ENCODE results near the gene RAVER2. TPM values are rescaled to one million over a fixed set of nuclear protein-coding genes. Genes with fewer than 3 reads are reported as not detected.

Gene RAVER2
- total RNA-seq, 2 donors from 2014 or later, result 1.0 to 2.7 TPM

DNA sequence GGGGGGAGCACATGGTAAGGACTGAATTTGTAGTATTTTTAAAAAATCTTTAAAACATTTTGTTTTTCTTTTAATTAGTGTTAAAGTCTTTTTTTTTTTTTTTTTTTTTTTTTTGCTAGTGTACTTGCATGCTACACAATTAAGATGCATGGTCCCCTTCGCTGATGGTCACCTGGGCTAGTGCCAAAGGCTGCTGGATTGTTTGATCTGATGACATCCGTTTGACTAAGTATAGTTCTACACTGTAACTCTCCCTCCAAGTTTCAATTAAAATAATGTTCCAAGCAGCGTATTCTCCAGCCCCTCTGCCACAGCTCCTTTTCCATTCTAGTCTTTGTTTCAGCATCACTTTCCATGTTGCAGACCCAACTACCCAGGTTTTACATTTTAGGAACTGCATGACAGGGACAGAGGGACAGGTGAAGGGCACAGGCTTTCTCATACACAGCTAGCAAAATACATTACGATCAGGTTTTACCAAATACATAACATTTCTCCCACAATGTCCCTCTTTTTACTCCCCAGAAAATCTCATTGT is 852 bp upstream of the RAVER2 start:
- DNase-seq (ENCODE audit: low spot score in 2 of 2), result no peak
- H3K9me3 Mint-ChIP-seq, result no peaks in the 10 kb centered on the region
- H3K36me3 Mint-ChIP-seq, result no peaks in the 10 kb centered on the region
- H3K27ac Mint-ChIP-seq, result no peak overlapping the region
- ATAC-seq, result peak; percentile 2 to 11

DNA sequence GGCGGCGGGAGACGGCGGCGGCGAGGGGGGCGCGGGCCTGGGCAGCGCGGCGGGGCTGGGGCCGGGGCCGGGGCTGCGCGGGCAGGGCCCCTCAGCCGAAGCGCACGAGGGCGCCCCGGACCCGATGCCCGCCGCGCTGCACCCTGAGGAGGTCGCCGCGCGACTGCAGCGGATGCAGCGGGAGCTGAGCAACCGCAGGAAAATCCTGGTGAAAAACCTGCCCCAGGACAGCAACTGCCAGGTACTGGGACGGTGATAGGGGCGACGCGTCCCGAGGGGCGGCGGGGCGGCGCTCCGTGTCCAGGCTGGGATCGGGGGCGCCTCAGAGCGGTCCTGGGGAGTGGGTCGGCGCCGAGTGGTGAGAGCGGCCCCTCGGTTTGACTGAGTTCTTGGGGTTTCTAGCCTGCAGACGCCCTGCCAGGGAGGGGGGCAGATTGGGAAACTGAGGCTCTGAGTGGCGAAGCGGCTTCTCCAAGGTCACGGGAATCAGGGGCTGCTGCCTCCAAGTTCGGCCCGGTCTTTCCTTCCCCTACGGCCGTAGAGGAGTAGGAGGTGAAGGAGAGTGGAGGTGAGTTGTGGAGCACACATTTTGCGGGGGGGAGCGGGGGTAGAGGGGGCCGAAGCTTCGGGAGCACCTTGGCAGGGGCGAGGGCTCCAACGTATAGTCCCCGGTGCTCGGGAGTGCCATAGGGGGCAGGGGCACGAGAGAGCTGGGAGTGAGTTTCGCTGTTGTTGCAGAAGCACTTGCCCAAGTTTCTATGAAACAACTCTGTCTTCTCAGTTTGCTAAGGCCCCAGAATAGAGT is 508 bp downstream of the RAVER2 start:
- peak; percentile 25 to 52 for ATAC-seq
- DNase-seq (ENCODE audit: low spot score in 2 of 2), result peak in 1 of 2 donors; percentile 20
- no peaks in the 10 kb centered on the region for H3K9me3 Mint-ChIP-seq
- no peaks in the 10 kb centered on the region for H3K36me3 Mint-ChIP-seq
- peak overlapping the region in 1 of 2 donors; percentile 29 for H3K27ac Mint-ChIP-seq

DNA sequence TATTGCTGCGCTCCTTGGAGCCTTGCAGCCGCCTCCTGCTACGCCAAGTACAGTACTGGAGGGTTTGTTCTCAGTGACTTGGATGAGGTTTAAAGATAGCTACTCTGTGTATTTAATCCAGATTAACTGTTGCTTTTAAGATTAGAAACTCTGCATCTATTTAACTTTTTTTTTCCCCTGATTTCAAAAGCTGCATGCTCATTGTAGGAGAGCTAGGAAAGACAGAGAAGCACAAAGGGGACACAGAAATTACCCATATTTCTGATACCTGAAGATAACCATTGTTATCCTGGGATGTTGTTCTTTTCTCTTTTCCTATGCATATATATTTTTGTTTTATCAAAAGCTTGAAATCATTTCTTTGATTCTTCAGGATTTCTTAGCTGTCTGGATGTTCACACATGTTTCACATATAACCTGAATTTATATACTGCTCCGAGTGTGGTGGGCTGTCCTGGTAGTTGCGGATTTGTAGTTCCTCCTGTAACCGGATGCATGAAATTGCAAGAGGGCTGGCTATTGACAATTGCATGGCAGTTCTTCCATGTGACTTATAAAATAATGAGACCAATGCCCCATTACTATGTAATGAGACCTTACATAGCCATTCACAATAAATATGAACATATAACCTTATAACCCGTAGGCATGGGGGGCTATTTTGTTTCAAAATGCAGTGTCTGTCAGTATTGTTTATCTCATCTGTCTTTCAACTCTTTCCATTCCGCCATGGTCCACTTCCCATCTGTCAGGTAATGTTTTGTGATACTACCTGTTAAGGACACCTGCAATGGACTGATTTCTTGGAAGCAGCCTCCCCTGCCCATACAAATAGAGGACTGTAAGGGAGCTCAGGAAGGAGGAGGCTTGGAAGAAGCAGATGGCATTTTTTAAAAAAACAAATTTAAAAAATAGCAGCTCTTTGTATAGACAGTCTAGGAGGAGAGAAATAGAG is 1.4 kb downstream of the RAVER2 start:
- Mint-ChIP-seq H3K9me3 (no peaks in the 10 kb centered on the region), H3K27ac (no peak overlapping the region), H3K36me3 (no peaks in the 10 kb centered on the region)
- DNase-seq (ENCODE audit: low spot score in 2 of 2) (no peak), ATAC-seq (peak in 1 of 2 donors; percentile 14)

DNA sequence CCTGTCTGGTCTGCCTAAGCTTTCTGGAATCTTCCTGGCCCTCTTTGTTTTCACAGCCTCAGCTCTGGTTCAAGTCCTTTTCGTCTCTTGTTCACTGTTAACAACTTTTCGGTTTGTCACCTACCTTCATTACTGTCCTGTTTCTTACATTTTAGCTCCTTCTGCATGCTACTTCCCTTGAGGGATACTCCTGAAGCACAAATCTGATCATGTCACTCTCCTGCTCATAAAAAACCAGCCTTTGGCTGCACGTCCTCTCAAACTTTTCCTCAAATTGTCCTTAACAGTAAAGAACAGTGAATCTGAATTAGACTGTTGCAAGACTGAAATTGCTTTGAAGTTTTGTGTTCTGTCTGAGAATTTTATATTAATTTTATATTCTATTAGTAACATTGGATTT is 3.3 kb downstream of the RAVER2 start:
- no peak overlapping the region for H3K27ac Mint-ChIP-seq
- no peak for ATAC-seq
- no peak for DNase-seq (ENCODE audit: low spot score in 2 of 2)
- H3K9me3 Mint-ChIP-seq, result no peaks in the 10 kb centered on the region
- no peaks in the 10 kb centered on the region for H3K36me3 Mint-ChIP-seq

DNA sequence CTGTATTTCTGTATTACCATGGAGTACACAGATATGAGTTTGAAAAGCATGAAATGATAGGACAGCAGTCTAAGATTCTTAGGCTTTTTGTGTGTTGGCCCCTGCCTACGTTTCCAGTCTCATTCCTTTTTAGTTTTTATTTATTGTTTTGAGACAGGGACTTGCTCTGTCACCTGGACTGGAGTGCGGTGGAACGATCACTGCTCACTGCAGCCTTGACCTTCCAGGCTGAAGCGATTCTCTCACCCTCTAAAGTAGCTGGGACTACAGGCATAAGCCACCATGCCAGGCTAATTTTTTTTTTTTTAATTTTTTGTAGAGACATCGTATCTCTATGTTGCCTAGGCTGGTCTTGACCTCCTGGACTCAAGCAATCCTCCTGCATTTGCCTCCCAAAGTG is 3.8 kb downstream of the RAVER2 start:
- no peak for ATAC-seq
- Mint-ChIP-seq H3K36me3 (no peaks in the 10 kb centered on the region), H3K9me3 (no peaks in the 10 kb centered on the region)

DNA sequence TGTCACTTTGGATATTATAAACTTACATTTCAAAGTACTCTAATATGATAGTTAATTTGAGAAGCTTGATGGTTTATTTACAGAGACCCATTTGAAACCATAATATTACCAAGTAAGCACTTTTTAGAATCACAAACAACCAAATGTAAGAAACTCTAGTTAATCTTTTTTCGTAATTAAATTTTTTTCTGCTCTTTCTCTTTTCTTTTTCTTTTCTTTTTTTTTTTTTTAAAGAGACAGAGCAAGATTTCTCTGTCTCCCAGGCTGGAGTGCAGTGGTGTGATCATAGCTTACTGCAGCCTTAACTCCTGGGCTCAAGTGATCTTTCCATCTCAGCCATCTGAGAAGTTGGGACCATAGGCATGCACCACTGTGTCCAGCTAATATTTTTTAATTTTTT is 5.2 kb downstream of the RAVER2 start:
- no peak overlapping the region for H3K27ac Mint-ChIP-seq

More for the DNA sequence above, 3.8 kb downstream of the RAVER2 start:
- DNase-seq (ENCODE audit: low spot score in 2 of 2), result no peak
- H3K27ac Mint-ChIP-seq, result no peak overlapping the region

DNA sequence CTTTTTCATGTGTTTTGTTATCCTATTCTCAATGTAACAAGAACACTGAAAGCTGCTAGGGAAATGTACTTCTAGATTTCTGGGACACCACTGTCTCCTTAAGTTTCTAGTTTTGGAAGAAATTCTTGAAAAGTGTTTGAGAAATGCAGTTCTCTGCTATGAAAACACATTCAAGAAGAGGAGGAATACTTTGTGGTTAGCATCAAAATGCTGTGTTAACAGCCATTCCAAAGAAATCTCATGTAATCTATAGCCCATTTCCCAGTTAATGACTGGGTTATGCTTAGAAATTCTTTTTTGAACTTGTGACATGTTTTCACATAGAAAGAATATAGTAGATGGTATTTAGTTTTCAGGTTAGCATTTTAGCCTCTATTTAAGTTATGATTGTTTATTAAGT is 6.0 kb downstream of the RAVER2 start:
- H3K36me3 Mint-ChIP-seq, result no peaks in the 10 kb centered on the region
- DNase-seq (ENCODE audit: low spot score in 2 of 2) (no peak), ATAC-seq (no peak)

More for the DNA sequence above, 5.2 kb downstream of the RAVER2 start:
- ATAC-seq (no peak), DNase-seq (ENCODE audit: low spot score in 2 of 2) (no peak)
- no peaks in the 10 kb centered on the region for H3K9me3 Mint-ChIP-seq
- H3K36me3 Mint-ChIP-seq, result no peaks in the 10 kb centered on the region

DNA sequence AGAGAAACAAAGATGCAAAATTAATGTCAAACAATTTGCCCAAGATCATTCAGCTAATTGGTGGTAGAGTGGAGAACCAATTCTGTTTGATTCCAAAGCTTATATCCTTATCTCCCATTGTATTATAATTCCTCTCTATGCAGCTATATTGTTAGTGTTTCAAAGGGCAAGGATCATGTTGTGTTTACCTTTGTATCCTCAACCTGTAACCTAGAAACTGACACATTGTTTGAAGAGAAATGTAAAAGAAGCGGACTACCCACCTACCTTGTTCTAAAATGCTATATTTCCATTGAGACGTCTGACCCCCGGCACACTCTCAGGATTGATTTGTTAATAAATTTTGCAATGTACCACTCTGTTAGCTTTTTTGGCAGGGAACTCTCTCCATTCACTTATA is 9.3 kb downstream of the RAVER2 start:
- Mint-ChIP-seq H3K9me3 (no peaks in the 10 kb centered on the region), H3K36me3 (peaks cover 0 to 5% of the 10 kb centered on the region in 2 donors), H3K27ac (no peak overlapping the region)
- no peak for DNase-seq (ENCODE audit: low spot score in 2 of 2)
- no peak for ATAC-seq

More for the DNA sequence above, 6.0 kb downstream of the RAVER2 start:
- H3K9me3 Mint-ChIP-seq, result no peaks in the 10 kb centered on the region
- H3K27ac Mint-ChIP-seq, result no peak overlapping the region

DNA sequence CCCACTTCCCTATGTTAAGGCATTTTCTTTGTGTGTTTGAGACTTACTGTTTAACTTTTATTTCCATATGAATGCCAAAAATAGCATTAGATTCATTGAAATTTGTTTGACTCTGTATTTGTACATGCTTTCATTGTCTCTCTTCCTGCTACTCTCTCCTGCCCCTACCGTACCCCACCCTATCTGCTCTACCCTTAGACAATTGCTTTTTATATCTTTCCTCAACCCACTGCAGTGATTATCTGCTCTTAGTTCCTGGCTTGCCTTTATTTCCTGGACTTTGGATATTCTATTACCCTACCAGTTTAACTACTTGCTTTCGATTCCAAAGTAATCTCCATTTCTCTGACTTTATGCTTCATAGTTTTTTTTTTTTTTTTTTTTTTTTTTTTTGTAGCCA is 10.5 kb downstream of the RAVER2 start:
- Mint-ChIP-seq H3K36me3 (peaks cover 0 to 5% of the 10 kb centered on the region in 2 donors), H3K27ac (no peak overlapping the region), H3K9me3 (no peaks in the 10 kb centered on the region)
- DNase-seq (ENCODE audit: low spot score in 2 of 2), result no peak
- no peak for ATAC-seq

DNA sequence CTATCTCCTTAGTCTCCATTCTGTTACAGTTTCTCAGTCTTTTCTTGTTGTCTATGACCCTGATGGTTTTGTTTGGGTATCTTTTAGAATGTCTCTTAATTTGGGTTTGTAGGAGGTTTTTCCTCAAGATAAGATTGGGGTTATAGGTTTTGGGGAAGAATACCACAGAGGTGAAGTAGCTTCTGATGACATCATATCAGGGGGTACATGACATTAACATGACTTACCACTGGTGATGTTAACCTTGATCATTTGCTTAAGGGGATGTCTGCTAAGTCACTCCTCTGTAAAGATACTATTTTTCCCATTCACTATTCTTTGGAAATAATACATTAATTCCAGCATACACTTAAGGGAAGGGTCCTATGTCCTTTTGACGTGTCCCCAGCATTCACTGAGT is 11.9 kb downstream of the RAVER2 start:
- H3K27ac Mint-ChIP-seq, result no peak overlapping the region
- DNase-seq (ENCODE audit: low spot score in 2 of 2) (no peak), ATAC-seq (no peak)
- no peaks in the 10 kb centered on the region for H3K9me3 Mint-ChIP-seq
- H3K36me3 Mint-ChIP-seq, result peaks cover 0 to 5% of the 10 kb centered on the region in 2 donors

DNA sequence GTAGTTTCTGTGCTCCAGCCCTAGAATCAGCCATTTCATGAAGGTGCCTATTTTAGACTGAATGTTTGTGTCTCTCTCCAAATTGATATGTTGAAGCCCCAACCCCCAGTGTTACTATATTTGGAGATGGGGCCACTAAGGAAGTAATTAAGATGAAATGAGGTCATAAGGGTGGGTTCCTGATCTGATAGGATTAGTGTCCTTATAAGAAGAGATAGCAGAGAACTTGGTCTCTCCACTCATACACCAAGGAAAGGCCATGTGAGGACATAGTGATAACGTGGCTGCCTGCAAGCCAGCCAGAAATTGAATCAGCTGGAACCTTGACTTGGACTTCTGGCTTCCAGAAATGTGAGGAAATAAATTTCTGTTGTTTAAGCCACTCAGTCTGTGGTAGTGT is 12.3 kb downstream of the RAVER2 start:
- no peak for DNase-seq (ENCODE audit: low spot score in 2 of 2)
- H3K27ac Mint-ChIP-seq, result no peak overlapping the region
- no peaks in the 10 kb centered on the region for H3K9me3 Mint-ChIP-seq
- H3K36me3 Mint-ChIP-seq, result peaks cover 0 to 5% of the 10 kb centered on the region in 2 donors
- ATAC-seq, result no peak

DNA sequence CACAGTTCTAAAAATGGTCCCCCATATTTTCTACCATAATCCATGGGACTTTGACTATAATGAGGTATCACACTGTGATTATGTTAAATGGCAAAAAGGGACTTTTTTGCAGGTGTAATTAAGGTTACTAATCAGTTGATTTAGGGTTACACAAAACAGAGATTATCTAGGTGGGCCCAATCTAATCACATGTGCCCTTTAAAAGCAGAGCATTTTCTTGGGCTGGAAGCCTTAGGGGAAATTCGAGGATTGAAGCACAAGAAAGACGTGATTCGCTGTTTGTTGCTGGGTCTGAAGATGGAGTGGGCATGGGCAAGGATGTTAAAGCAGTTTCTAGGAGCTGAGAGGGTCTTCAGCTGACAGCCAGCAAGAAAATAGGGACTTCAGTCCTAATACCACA is 13.4 kb downstream of the RAVER2 start:
- ATAC-seq (no peak), DNase-seq (ENCODE audit: low spot score in 2 of 2) (no peak)
- no peaks in the 10 kb centered on the region for H3K9me3 Mint-ChIP-seq
- H3K36me3 Mint-ChIP-seq, result peaks cover 0 to 5% of the 10 kb centered on the region in 2 donors
- no peak overlapping the region for H3K27ac Mint-ChIP-seq

DNA sequence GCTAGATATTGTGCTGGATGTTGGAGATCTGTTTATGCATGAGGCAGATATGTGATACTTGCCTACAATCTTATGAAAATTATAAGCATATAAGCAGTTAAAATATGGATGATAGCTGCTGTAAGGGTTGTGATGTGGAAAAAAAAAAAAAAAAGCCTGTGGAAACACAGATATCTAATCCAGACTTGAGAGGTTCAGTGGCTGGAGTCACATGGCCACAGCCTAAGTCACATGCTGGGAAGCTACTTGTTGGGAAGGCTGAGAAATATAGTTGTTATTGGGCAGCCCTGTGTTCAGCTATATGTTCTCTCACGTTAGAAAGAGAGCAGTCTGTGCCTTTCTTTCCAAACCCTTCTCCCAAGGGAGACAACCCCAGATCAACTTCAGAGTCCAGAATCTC is 15.1 kb downstream of the RAVER2 start:
- H3K9me3 Mint-ChIP-seq, result no peaks in the 10 kb centered on the region
- peaks cover 0 to 5% of the 10 kb centered on the region in 2 donors for H3K36me3 Mint-ChIP-seq

DNA sequence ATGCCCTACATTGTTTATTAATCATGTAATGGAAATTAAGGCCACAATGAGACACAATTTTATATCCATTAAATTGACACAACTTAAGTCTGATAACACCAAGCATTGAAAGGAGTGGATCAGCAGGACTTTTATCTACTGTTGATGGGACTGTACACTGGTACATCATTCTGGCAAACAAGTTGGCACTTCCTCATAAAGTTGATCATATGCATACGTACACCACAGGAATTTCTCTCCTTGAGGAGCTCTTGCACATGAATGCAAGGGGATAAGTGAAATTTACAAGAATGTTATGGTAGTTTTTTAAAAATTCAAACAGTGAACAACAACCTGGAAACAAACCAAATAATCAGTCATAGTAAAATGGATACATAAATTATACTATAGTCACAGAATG is 20.1 kb downstream of the RAVER2 start:
- Mint-ChIP-seq H3K36me3 (peaks cover 0 to under 1% of the 10 kb centered on the region in 2 donors), H3K27ac (no peak overlapping the region), H3K9me3 (no peaks in the 10 kb centered on the region)
- DNase-seq (ENCODE audit: low spot score in 2 of 2), result no peak
- no peak for ATAC-seq

More for the DNA sequence above, 15.1 kb downstream of the RAVER2 start:
- H3K27ac Mint-ChIP-seq, result no peak overlapping the region
- ATAC-seq (no peak), DNase-seq (ENCODE audit: low spot score in 2 of 2) (no peak)

DNA sequence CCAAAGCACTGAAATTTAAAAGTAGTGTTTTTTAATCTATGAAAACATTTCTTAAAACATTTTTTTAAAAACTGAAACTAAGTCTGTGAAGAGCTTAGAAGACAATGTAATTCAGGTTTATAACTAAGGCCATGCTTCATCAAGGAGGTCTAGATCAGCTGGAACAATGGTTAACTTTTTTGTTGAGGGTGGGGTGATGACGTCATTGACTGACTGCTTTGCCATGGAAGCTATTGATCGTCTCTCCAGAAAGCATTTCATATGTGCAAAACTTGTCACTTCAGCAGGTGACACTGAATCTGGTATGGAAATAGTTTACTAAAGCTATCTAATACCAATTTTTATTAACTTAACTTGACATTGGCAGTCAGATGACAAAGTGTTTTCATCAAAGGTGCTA is 21.0 kb downstream of the RAVER2 start:
- H3K36me3 Mint-ChIP-seq, result peaks cover 3 to 4% of the 10 kb centered on the region in 2 donors
- H3K9me3 Mint-ChIP-seq, result peaks cover 7% of the 10 kb centered on the region in 2 donors
- ATAC-seq, result no peak
- no peak for DNase-seq (ENCODE audit: low spot score in 2 of 2)
- no peak overlapping the region for H3K27ac Mint-ChIP-seq

DNA sequence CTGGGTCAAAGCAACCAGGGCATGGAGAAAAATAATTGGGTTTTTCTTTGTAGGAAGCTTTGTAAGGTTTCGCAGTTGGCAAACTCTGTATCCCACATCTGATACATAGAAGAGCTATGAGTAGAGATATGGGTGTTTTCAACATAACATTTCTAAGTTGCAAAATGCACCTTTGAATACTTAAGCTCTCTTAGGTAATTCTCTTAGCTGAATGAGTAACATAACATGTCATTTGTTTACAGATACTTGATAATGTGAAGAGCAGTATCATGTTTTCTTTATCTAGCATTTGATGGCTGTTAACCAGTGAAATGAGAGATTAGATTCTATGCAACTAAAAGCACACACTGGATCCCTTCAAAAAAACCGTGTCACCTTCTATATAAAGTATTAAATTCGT is 21.6 kb downstream of the RAVER2 start:
- ATAC-seq (no peak), DNase-seq (ENCODE audit: low spot score in 2 of 2) (no peak)
- no peak overlapping the region for H3K27ac Mint-ChIP-seq
- H3K36me3 Mint-ChIP-seq, result peaks cover 4 to 5% of the 10 kb centered on the region in 2 donors
- H3K9me3 Mint-ChIP-seq, result peaks cover 9 to 10% of the 10 kb centered on the region in 2 donors

DNA sequence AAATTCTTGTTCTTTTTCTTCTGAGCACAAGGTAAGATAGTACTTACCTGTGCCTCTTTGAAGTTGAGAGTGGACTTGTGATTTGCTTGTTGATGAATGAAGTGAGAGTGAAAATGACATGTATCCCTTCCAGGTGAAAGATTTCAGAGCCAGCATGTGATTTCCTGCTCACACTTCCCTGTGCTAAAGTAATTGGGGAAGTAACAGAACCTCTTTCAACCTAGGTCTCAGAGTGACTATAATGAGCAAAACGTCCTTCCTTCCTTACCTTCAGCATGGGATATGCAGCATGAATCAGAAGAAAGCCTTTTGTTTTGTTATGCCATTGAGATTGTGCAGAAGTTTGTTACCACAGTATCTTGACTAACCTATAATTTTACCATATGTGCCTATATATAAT is 24.6 kb downstream of the RAVER2 start:
- Mint-ChIP-seq H3K36me3 (peaks cover 4 to 5% of the 10 kb centered on the region in 2 donors), H3K9me3 (peaks cover 9 to 10% of the 10 kb centered on the region in 2 donors), H3K27ac (no peak overlapping the region)
- DNase-seq (ENCODE audit: low spot score in 2 of 2) (no peak), ATAC-seq (no peak)

Measured in activated naive CD4-positive, alpha-beta T cell treated with anti-CD3 and anti-CD28 coated beads, Interleukin-2, amount 50 U/mL, for 72 hours (primary cell).